Natural killer cell (primary cell): ENCODE data around the gene CHMP2A. TPM values are rescaled to one million over a fixed set of nuclear protein-coding genes. Genes with fewer than 3 reads are reported as not detected.
A peak's percentile ranks its signal among the peaks of the same experiment; 100 is the strongest.

Experiments
- ATAC-seq, 3 donors: fragments of 150-1000 bp in 2 of 3; fragments of 200-7000 bp in 1 of 3; cut with Tn5 transposase; 1 replicate in 1 of 3; 2 replicates in 2 of 3; pipeline ENCODE4 v1.10.0; 2021; ENCODE audit warnings: mild to moderate bottlenecking in 2 of 3, moderate library complexity in 2 of 3
- DNase-seq, 2 donors: peaks; one replicate each; pipeline versions ENCODE4 v3.0.0 to v3.0.0-alpha.2; 2013 to 2021; ENCODE audit warnings: mixed read lengths in 1 of 2
- H3K27ac ChIP-seq: one replicate; pipeline ENCODE4 v1.5.1; 2013; ENCODE audit warnings: mild to moderate bottlenecking, low read length
- H3K27me3 ChIP-seq: one replicate; pipeline ENCODE4 v1.6.1; 2013; ENCODE audit warnings: low read length; ENCODE audit not compliant: control insufficient read depth, insufficient read depth
- H3K36me3 ChIP-seq: one replicate; pipeline ENCODE4 v1.6.1; 2013; ENCODE audit warnings: low read length; ENCODE audit not compliant: control insufficient read depth, insufficient read depth
- H3K4me1 ChIP-seq: one replicate; pipeline ENCODE4 v1.6.1; 2013; ENCODE audit warnings: low read length; ENCODE audit not compliant: control insufficient read depth, insufficient read depth
- H3K4me3 ChIP-seq: one replicate; pipeline ENCODE4 v1.5.1; 2013; ENCODE audit warnings: low read length
- H3K9me3 ChIP-seq: one replicate; pipeline ENCODE4 v1.6.1; 2013; ENCODE audit warnings: low read length; ENCODE audit not compliant: control insufficient read depth, insufficient read depth
- H3K27ac Mint-ChIP-seq, 2 donors: one replicate each; pipeline ENCODE4 v1.8.0; 2022; ENCODE audit warnings: mild to moderate bottlenecking in 2 of 2, mixed read lengths in 2 of 2, moderate library complexity in 1 of 2
- H3K27me3 Mint-ChIP-seq, 2 donors: one replicate each; pipeline ENCODE4 v1.8.0; 2022; ENCODE audit warnings: low read depth in 2 of 2, mixed read lengths in 2 of 2
- H3K36me3 Mint-ChIP-seq: one replicate; pipeline ENCODE4 v1.8.0; 2022; ENCODE audit warnings: mixed read lengths
- H3K4me1 Mint-ChIP-seq, 2 donors: one replicate each; pipeline ENCODE4 v1.8.0; 2022; ENCODE audit warnings: mixed read lengths in 2 of 2
- H3K4me3 Mint-ChIP-seq: one replicate; pipeline ENCODE4 v1.8.0; 2022; ENCODE audit warnings: mild to moderate bottlenecking, moderate library complexity, mixed read lengths
- H3K9me3 Mint-ChIP-seq, 2 donors: one replicate each; pipeline ENCODE4 v1.8.0; 2022; ENCODE audit warnings: mixed read lengths in 2 of 2
- WGBS: methylation state at CpG from one replicate; pipeline ENCODE4 v1.1.7; 2013; ENCODE audit warnings: missing lambda C conversion rate; ENCODE audit not compliant: insufficient coverage; 5-methylcytosine and 5-hydroxymethylcytosine counted together
- intact Hi-C: fragments of 100-400 bp; cut with micrococcal nuclease; formaldehyde crosslinking; loops from one replicate; pipeline ENCODE4 v1.14.2; 2022
- total RNA-seq, 4 donors: library from RNA; stranded (reverse); fragments of 120-200 nt in 1 of 4; gene quantifications; one replicate each; pipeline versions ENCODE4 v1.2.3 to v1.2.4, GENCODE V29; 2013 to 2022
- TF ChIP-seq, protein P1 (sequence below): fragments of 200-600 bp; IDR thresholded peaks from one replicate; pipeline ENCODE4 v1.8.0; 2022; ENCODE audit warnings: antibody characterized with exemption

Gene CHMP2A
- total RNA-seq, 3 donors from 2014 or later (not counting 1 experiment from before 2014, with no cell fraction given) = 82.7 to 95.7 (median 94.7) TPM

DNA sequence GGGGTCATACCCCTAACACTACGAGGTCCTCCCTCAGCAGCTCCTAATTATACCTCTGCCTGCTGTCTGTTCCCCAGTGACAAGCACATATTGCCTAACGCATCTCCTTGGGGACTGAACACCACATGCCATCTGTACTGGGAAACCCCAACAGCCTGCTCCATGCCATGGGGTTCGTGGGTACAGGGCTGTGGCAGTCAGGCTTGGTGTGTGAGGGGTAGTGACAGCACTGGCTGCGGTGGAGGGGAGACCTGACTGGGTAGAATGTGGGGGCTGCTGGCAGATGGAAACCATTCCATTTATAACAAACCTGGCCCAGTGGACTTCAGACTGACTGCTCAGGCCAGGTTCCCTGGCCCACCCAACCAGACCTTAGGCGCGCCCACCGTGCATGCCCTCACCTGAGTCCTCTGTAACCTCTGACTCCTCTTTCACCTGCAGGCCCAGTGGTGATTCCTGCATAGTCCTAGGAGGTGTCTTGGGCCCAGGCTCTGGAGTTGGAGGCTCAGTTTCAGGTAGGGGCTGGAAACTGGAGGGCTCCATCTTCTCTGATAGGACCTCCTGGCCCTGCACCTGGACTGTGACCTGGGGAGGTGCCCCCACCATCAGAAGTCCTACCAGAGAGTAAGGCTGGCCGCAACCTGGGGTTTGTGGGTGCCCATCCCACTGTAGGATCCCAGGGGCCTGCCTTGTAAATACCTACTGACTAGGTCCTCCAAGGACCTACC is 15.2 kb upstream of the CHMP2A start:
- H3K9me3 ChIP-seq = no peaks in the 10 kb centered on the region
- no peak overlapping the region for H3K4me3 ChIP-seq
- Mint-ChIP-seq H3K4me1 (peaks cover 23 to 35% of the 10 kb centered on the region in 2 donors), H3K27me3 (no peaks in the 10 kb centered on the region), H3K4me3 (no peak overlapping the region), H3K9me3 (peaks cover 0 to 6% of the 10 kb centered on the region in 2 donors), H3K27ac (no peak overlapping the region), H3K36me3 (no peaks in the 10 kb centered on the region)
- WGBS = 87% methylated on average over 7 of the region's 8 CpGs
- peaks cover 4% of the 10 kb centered on the region for H3K36me3 ChIP-seq
- no peaks in the 10 kb centered on the region for H3K27me3 ChIP-seq
- intact Hi-C loops = no loop called here
- DNase-seq (peak in 1 of 2 donors; percentile 15), ATAC-seq (no peak)
- peaks cover 29% of the 10 kb centered on the region for H3K4me1 ChIP-seq
- TF ChIP-seq, protein P1, sequence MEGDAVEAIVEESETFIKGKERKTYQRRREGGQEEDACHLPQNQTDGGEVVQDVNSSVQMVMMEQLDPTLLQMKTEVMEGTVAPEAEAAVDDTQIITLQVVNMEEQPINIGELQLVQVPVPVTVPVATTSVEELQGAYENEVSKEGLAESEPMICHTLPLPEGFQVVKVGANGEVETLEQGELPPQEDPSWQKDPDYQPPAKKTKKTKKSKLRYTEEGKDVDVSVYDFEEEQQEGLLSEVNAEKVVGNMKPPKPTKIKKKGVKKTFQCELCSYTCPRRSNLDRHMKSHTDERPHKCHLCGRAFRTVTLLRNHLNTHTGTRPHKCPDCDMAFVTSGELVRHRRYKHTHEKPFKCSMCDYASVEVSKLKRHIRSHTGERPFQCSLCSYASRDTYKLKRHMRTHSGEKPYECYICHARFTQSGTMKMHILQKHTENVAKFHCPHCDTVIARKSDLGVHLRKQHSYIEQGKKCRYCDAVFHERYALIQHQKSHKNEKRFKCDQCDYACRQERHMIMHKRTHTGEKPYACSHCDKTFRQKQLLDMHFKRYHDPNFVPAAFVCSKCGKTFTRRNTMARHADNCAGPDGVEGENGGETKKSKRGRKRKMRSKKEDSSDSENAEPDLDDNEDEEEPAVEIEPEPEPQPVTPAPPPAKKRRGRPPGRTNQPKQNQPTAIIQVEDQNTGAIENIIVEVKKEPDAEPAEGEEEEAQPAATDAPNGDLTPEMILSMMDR = no peak
- H3K27ac ChIP-seq = no peak overlapping the region

DNA sequence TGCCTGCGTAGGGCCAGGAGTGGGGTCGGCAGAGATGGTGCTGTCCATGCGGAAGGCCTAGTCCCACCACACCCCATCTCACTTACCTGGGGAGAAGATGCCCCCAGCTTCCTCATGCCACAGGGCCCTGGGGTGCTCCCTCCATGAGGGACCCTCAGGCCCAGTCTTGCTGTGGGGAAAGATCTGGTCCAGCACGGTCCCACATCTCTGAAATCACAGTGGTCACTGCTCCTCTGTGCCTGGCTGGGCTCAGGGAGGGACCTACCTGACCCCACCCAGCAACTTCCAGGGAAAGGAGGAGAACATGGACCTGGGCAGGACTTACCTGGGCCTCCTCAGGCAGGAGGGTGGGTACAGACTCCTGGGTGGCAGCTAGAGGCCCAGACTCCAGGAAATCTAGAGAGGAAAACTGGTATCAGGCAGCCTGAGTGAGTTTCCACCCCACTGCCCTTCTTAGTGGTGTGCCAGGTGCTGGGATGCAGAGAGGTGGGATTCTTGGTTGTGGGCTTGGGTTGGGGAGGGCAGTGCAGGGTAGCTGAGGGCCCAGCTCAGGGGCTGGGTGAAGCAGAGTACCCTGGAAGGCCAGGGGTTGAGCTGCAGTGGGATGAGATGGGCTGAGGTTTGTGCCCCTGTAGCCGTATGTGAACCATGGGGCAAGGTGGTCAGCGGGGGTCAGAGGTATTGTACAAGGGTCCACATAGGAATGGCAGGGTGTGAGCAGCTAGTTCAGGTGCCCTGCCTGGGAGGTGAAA is 14.5 kb upstream of the CHMP2A start:
- H3K27me3 ChIP-seq = no peaks in the 10 kb centered on the region
- H3K4me3 ChIP-seq = no peak overlapping the region
- peaks cover 0 to 6% of the 10 kb centered on the region in 2 donors for H3K9me3 Mint-ChIP-seq
- peaks cover 25 to 33% of the 10 kb centered on the region in 2 donors for H3K4me1 Mint-ChIP-seq
- TF ChIP-seq, protein P1 = no peak
- no peaks in the 10 kb centered on the region for H3K9me3 ChIP-seq
- H3K27me3 Mint-ChIP-seq = no peaks in the 10 kb centered on the region
- DNase-seq = peak in 1 of 2 donors; percentile 12
- 88% methylated on average over 3 of the region's 6 CpGs for WGBS
- intact Hi-C loops = no loop called here
- H3K27ac Mint-ChIP-seq = peak overlapping the region in 1 of 2 donors; percentile 64
- H3K36me3 Mint-ChIP-seq = no peaks in the 10 kb centered on the region
- ATAC-seq = no peak
- H3K27ac ChIP-seq = no peak overlapping the region
- peaks cover 22% of the 10 kb centered on the region for H3K4me1 ChIP-seq
- H3K36me3 ChIP-seq = peaks cover 4% of the 10 kb centered on the region
- H3K4me3 Mint-ChIP-seq = no peak overlapping the region

GRCh38 chr19:58568453-58569130 is 13.7 kb upstream of the CHMP2A start:
- DNase-seq = peak in 1 of 2 donors; percentile 10
- H3K36me3 Mint-ChIP-seq = no peaks in the 10 kb centered on the region

More at GRCh38 chr19:58568453-58569130, 13.7 kb upstream of the CHMP2A start:
- Mint-ChIP-seq H3K4me1 (peaks cover 26 to 32% of the 10 kb centered on the region in 2 donors), H3K27me3 (no peaks in the 10 kb centered on the region), H3K27ac (peak overlapping the region in 1 of 2 donors; percentile 64), H3K9me3 (peaks cover 0 to 2% of the 10 kb centered on the region in 2 donors), H3K4me3 (no peak overlapping the region)
- TF ChIP-seq, protein P1 = no peak
- Histone ChIP-seq H3K27ac (no peak overlapping the region), H3K9me3 (no peaks in the 10 kb centered on the region), H3K27me3 (no peaks in the 10 kb centered on the region), H3K36me3 (peaks cover 4% of the 10 kb centered on the region), H3K4me1 (peaks cover 19% of the 10 kb centered on the region), H3K4me3 (no peak overlapping the region)
- intact Hi-C loops = no loop called here
- 91% methylated on average over 4 of the region's 4 CpGs for WGBS
- no peak for ATAC-seq
